NCI-H1417 treated with DMSO at 0.1 percent for 48 hours (cell line): ENCODE measurements around the gene ZBTB7B.
A peak's percentile ranks its signal among the peaks of the same experiment; 100 is the strongest.

Experiments
- DNase-seq: peaks from one replicate; lab custom pipeline; 2025; lab: John Stamatoyannopoulos, UW

Gene ZBTB7B

GRCh38 chr1:155038602-155039307 is 36.2 kb downstream of the ZBTB7B start:
- DNase-seq, result no peak

DNA sequence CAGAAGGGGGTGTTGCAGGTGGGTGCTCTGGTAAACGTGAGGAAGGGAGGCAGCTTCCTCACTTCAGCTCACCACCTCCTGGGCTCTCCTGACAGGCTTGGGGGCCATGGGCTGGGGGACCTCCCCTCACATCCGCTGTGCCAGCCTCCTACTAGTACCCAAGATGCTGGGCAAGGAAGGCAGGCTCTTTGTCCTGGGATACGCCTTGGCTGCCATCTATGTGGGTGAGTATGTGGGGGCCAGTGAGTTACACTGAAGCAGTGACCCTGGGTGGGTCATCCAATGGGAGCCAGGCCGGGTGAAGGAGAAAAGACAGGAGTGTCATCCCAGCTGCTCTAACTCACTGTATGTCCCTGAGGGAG is 36.7 kb downstream of the ZBTB7B start:
- DNase-seq, result no peak

GRCh38 chr1:155040358-155041093 is 37.9 kb downstream of the ZBTB7B start:
- no peak for DNase-seq

DNA sequence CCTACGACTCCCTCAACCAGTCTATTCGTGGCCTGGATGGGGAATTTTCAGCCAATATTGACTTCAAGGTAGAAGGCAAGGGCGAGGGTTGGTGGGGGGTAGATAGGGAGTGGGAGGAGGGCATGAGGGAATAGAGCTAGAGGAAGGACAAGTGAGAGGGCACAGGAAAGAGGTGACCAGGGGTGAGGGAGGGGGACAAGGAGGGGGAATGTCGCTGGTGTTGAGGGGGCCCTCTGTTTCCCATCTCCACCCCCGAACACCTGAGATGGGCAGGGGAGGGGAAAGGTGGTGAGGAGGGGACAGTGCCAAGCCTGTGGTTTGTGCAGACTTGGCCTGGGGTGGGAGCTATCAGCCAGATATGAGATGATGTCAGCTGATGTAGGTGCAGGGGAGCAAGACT is 40.2 kb downstream of the ZBTB7B start:
- DNase-seq, result no peak

- DNase-seq, result no peak
These were observed 40.7 kb downstream of the ZBTB7B start for GRCh38 chr1:155043301-155043702.

DNA sequence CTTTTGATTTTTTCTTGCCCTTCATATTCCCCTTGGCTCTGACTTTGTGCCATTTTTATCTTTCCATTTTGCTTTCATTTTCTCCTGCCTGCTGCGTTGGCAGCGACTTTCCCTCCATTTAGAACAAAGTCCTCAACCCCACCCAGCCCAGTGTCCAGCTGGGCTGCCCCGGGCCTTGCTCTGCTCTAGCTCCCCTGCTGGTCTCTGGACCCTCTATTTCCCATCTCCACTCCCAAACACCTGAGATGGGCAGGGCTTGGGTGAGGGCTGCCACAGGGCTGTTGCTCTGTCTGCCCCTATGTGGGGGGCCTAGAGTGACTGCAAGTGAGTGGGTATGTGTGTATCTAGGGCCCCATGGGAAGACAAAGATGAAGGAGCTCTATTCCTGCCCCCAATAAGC is 41.2 kb downstream of the ZBTB7B start:
- DNase-seq, result no peak

DNA sequence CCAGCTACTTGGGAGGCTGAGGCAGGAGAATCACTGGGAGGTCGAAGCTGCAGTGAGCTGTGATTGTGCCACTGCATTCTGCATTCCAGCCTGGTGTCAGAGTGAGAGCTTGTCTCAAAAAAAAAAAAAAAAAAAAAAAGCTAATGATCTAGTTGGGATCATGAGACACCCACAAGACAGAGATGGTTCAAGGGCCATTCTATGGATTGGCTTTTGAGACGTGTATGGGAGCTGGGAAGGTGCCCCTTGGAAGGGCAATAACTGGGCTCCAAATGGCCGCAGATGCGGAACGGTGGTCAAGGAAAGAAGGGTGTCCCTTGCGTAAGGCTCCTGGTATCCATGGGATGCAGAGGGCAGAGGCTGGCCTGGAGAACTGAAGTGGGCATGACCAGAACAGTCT is 41.8 kb downstream of the ZBTB7B start:
- no peak for DNase-seq

DNA sequence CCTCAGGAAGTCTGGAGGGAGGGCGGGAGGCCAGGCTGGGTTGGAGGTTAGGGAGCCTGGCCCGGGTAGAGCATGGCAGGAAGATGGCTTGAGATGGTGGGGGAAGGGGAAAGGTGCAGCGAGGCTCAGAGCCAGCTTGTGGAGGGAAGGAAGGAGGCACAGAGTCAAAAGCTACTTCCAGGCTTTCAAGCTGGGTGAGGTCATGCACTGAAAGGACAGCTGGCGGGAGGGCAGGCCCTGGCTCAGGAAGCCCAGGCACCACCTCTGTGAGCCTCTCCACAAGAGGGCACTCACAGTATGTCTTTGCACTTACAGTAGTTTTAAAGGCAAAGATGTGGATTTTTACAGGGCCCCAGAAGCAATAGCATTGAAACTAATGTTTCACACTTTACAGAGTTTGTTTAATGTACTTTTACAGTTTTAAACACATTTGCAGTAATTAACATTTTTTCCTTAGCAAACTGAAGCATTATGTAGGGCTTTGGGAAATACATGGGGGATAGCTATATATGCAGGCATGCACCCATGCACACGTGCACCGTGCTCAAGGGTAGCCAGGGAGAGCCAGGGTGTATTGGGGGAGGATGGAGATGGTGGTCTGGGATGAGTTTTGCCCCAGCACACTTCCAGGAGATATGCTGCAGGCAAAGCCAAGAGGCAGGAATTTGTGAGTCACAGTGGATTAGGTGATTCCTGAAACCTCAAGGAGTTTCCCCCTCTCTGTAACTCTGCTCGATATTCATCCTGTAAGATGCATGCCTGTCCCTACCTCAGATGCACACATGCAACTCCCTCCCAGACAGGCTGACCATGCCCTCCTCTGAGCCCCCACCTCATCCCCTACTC is 42.4 kb downstream of the ZBTB7B start:
- no peak for DNase-seq

DNA sequence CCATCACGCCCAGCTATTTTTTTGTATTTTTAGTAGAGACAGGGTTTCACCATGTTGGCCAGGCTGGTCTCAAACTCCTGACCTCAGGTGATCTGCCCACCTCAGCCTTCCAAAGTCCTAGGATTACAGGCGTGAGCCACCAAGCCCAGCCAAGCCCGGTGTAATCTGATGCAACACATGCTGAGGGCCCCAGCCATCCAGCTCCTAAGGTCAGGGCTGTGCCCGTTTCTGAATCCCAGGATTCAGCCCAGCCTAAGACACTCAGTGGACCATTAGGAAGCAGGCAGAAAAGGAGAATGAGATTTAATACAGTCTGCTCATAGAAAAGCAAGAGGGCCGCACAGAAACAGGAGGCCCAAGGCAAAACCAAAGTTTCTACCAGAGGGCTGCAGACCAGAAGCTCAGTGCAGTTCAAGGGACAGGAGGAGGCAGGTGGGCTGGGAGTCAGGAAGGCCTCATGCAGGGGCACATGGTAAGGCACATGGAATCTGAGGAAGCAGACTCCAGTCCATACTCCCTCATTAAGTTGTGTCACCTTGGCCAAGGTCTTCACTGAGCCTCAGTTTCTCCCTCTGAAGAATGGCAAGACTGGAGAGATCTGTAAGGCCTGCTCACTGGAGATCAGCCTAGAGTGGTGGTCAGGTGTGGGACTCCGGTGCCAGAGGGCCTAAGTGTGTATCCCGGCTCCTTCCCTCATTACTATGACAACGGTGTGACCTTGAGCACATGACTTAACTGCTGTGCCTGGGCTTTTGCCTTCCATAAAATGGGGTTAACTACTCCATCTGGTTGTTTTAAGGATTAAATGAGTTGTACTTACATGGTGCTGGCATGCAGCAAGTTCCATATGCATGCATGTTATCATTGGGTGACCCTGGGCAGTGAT is 46.1 kb downstream of the ZBTB7B start:
- DNase-seq, result no peak

DNA sequence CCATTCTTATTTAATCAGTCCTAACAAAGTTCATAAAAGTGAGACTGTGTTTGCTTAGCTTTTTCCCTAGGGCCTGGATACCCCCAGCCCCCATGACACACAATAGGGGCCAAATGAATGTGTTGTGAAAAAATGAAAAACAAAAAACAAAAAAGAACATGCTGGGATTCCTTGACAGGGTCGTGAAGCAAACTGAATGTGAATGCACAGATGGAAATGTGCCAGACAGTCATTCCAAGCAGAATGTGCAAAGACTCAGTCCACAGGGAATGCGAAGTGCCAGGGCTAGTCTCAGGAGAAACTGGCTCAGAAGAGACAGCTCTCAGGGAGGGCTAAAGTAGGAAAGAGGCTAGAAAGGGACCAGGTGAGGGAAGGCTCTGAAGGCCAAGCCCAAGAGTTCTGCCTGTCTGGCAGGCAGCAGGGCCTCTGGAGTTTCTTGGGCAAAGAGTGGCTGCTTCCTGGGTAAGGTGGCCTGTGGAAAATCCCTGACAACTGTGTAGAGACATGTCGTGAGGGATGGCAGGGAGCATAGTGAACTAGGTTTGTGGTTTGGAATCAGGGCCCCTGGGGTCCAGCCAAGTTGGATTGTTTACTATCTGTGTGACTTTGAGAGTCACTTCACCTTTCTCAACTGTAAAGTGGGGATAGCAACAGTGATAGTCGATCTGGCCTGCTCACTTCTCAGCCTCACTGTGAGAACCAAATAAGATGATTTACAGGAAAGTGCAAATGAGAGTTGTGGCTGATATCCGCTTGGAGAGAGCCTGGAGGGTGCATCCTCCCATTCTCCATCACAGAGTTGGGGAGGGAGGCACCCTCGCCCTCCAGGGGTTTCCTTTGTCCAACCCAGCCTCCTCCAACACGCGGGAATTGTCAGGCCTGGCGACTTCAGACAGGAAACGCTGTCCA is 47.3 kb downstream of the ZBTB7B start:
- peak; percentile 50 for DNase-seq

GRCh38 chr1:155050560-155051341 is 48.1 kb downstream of the ZBTB7B start, which contains the start of gene ADAM15:
Gene ADAM15, plus strand, starts transcription at chr1:155051316. Its CDS starts 71 bp downstream, at chr1:155051387.
- peak; percentile 68 for DNase-seq

DNA sequence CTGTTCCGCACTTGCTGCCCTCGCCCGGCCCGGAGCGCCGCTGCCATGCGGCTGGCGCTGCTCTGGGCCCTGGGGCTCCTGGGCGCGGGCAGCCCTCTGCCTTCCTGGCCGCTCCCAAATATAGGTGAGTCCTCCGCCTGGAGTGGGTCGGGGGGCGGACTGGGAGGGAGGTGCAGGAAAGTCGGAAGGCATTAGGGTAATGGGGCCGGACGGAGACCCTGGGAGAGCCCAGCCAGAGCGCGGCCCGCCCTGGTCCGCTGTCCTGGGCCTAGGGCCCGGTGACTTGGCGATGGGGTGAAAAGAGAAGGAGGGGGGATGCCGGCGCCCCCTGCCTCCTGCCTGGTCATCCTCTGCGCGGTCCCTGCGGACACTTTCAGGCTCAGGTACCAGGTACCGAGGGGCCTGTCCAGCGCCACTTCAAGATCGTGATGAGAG is 48.8 kb downstream of the ZBTB7B start:
- no peak for DNase-seq

GRCh38 chr1:155051777-155052398 is 49.3 kb downstream of the ZBTB7B start:
- DNase-seq, result no peak

GRCh38 chr1:155052439-155053395 is 50.1 kb downstream of the ZBTB7B start:
- DNase-seq, result no peak

DNA sequence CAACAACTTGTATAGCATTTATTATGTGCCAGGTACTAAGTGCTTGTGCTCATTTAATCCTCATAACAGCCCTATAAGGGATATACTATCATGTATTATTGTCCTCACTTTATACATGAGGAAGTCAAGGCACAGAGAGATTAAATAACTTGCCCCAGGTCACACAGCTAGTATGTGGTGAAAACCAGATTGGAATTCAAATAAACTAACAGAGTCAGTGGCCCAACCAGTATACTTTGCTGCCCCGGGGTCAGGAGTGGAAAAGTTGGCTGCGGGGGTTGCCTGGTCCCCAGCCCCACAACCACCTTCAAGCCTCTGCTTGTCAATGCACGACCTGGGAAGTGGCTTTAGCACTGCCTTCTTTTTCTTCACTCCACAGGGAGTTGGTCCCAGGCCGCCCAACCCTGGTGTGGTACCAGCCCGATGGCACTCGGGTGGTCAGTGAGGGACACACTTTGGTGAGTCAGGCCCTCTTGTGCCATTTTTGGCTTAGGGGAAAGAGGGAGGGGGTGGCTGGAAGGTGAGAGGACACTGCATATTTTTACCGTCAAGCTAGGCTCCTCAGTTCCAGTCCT is 51.0 kb downstream of the ZBTB7B start:
- DNase-seq, result no peak

GRCh38 chr1:155057104-155057503 is 54.5 kb downstream of the ZBTB7B start:
- DNase-seq, result no peak

GRCh38 chr1:155057788-155058211 is 55.2 kb downstream of the ZBTB7B start:
- DNase-seq, result no peak

DNA sequence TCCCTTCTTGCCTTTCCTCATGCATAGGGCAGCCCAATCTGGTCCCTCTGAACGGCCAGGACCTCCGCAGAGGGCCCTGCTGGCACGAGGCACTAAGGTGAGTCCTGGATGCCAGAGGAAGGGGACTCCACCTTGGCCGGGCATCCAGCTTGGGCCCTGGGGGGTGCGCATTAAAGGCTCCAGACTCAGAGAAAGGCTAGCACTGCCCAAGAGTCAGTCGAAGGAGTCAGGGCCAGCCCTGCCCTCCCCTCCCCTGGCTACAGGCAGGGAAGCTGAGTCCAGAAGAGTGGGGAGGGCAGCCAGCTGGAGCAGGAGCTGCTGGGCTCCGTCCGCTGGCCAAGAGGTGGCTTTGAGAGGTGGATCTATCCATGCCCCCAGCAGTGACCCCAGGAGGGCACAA is 58.1 kb downstream of the ZBTB7B start:
- DNase-seq, result no peak
